ENCODE data around the gene EMP2. TPM values are rescaled to one million over a fixed set of nuclear protein-coding genes. Genes with fewer than 3 reads are reported as not detected.

The EMP2 gene
- polyA plus RNA-seq, 1 donor from 2014 or later: 0.14 TPM

DNA sequence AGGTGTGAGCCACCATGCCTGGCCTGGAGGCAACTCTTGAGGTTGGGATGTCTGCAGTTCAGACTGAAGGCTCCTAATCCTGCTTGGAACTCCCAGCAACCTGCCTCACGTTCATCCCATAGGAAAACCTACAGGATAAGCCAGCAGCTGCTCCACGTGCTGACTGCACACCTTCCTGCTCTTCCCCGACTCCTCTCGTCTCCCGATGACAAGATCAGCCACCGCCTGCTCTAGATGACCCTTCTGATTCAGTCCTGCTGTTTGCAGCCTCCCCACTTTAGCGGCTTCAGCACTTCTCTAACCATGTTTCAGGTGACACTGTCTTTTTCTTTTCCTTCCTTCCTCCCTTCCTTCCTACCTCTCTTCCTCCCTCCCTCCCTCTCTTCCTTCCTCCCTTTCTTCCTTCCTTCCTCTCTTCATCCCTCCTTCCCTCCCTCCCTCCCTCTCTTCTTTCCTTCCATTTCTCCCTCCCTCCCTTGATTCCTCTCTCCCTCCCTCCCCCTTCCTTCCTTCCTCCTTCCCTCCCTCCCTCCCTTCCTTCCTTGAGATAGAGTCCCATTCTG lies 61.8 kb downstream of the EMP2 start:
- no peak for TF ChIP-seq RAD21 (conservative IDR thresholded peaks at IDR 0.05)
- no peak for TF ChIP-seq EP300 (conservative IDR thresholded peaks at IDR 0.05; ENCODE audit: poor library complexity, severe bottlenecking)
- TF ChIP-seq, protein P1, sequence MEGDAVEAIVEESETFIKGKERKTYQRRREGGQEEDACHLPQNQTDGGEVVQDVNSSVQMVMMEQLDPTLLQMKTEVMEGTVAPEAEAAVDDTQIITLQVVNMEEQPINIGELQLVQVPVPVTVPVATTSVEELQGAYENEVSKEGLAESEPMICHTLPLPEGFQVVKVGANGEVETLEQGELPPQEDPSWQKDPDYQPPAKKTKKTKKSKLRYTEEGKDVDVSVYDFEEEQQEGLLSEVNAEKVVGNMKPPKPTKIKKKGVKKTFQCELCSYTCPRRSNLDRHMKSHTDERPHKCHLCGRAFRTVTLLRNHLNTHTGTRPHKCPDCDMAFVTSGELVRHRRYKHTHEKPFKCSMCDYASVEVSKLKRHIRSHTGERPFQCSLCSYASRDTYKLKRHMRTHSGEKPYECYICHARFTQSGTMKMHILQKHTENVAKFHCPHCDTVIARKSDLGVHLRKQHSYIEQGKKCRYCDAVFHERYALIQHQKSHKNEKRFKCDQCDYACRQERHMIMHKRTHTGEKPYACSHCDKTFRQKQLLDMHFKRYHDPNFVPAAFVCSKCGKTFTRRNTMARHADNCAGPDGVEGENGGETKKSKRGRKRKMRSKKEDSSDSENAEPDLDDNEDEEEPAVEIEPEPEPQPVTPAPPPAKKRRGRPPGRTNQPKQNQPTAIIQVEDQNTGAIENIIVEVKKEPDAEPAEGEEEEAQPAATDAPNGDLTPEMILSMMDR (IDR thresholded peaks at IDR 0.05; ENCODE audit: poor library complexity, severe bottlenecking): no peak
- TF ChIP-seq MXI1 (conservative IDR thresholded peaks at IDR 0.05; ENCODE audit: poor library complexity, severe bottlenecking): no peak
- TF ChIP-seq, protein P2, sequence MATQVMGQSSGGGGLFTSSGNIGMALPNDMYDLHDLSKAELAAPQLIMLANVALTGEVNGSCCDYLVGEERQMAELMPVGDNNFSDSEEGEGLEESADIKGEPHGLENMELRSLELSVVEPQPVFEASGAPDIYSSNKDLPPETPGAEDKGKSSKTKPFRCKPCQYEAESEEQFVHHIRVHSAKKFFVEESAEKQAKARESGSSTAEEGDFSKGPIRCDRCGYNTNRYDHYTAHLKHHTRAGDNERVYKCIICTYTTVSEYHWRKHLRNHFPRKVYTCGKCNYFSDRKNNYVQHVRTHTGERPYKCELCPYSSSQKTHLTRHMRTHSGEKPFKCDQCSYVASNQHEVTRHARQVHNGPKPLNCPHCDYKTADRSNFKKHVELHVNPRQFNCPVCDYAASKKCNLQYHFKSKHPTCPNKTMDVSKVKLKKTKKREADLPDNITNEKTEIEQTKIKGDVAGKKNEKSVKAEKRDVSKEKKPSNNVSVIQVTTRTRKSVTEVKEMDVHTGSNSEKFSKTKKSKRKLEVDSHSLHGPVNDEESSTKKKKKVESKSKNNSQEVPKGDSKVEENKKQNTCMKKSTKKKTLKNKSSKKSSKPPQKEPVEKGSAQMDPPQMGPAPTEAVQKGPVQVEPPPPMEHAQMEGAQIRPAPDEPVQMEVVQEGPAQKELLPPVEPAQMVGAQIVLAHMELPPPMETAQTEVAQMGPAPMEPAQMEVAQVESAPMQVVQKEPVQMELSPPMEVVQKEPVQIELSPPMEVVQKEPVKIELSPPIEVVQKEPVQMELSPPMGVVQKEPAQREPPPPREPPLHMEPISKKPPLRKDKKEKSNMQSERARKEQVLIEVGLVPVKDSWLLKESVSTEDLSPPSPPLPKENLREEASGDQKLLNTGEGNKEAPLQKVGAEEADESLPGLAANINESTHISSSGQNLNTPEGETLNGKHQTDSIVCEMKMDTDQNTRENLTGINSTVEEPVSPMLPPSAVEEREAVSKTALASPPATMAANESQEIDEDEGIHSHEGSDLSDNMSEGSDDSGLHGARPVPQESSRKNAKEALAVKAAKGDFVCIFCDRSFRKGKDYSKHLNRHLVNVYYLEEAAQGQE (IDR thresholded peaks at IDR 0.05; ENCODE audit: borderline replicate concordance): no peak
- no peak for TF ChIP-seq EZH2 (IDR thresholded peaks at IDR 0.05; ENCODE audit: borderline replicate concordance, insufficient read depth, low read length, poor library complexity, severe bottlenecking)
- no peaks in the 10 kb centered on the region for H3K79me2 ChIP-seq (replicated peaks; ENCODE audit: insufficient read depth, low read length)
- H2AFZ ChIP-seq (ENCODE audit: low read depth, low read length): no peak overlapping the region
- H3K27ac ChIP-seq (ENCODE audit: low read length): no peak overlapping the region
- H3K9ac ChIP-seq (ENCODE audit: low read length): no peak overlapping the region
- no peaks in the 10 kb centered on the region for H3K9me3 ChIP-seq (ENCODE audit: low read length)
- H3K9me2 ChIP-seq (ENCODE audit: insufficient read depth, low read length): no peaks in the 10 kb centered on the region
- H3F3A ChIP-seq (ENCODE audit: insufficient read depth, low read length, poor library complexity, severe bottlenecking): no peaks in the 10 kb centered on the region
- no peaks in the 10 kb centered on the region for H3K36me3 ChIP-seq (ENCODE audit: insufficient read depth, low read length)
- no peak overlapping the region for H3K4me3 ChIP-seq (ENCODE audit: low read length)
- H3K4me2 ChIP-seq (ENCODE audit: low read length): no peak overlapping the region
- no peaks in the 10 kb centered on the region for H4K20me1 ChIP-seq (ENCODE audit: insufficient read depth)
- no peaks in the 10 kb centered on the region for H3K27me3 ChIP-seq (ENCODE audit: insufficient read depth, low read depth, low read length)

DNA sequence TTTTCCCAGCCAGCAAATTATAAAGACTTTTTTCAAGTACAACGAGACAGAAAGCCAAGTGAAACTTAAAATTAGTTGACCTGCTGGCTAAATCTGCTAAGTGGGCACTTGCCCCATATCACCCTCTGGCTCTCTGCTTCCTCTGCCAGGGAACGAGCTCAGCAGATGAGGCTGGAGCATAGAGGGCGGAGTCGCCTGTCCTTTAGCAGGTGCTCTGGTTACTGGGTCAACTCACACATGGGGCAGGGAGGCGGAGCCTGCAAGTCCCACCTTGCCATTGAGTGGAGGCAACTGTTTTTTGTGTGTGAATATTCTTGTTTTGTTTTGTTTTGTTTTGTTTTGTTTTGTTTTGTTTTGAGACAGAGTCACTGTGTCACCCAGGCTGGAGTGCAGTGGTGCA lies 62.5 kb downstream of the EMP2 start:
- Histone ChIP-seq H4K20me1 (ENCODE audit: insufficient read depth) (no peaks in the 10 kb centered on the region), H3K4me2 (ENCODE audit: low read length) (no peak overlapping the region), H3K79me2 (replicated peaks; ENCODE audit: insufficient read depth, low read length) (no peaks in the 10 kb centered on the region), H3K36me3 (ENCODE audit: insufficient read depth, low read length) (no peaks in the 10 kb centered on the region), H3K27ac (ENCODE audit: low read length) (no peak overlapping the region), H3K27me3 (ENCODE audit: insufficient read depth, low read depth, low read length) (no peaks in the 10 kb centered on the region), H3F3A (ENCODE audit: insufficient read depth, low read length, poor library complexity, severe bottlenecking) (no peaks in the 10 kb centered on the region), H3K4me3 (ENCODE audit: low read length) (no peak overlapping the region), H3K9me2 (ENCODE audit: insufficient read depth, low read length) (no peaks in the 10 kb centered on the region), H3K9ac (ENCODE audit: low read length) (no peak overlapping the region), H2AFZ (ENCODE audit: low read depth, low read length) (no peak overlapping the region), H3K9me3 (ENCODE audit: low read length) (no peaks in the 10 kb centered on the region)
- TF ChIP-seq, protein P1 (IDR thresholded peaks at IDR 0.05; ENCODE audit: poor library complexity, severe bottlenecking): no peak
- TF ChIP-seq TAF1 (IDR thresholded peaks at IDR 0.05; ENCODE audit: low read depth): no peak
- no peak for TF ChIP-seq MXI1 (conservative IDR thresholded peaks at IDR 0.05; ENCODE audit: poor library complexity, severe bottlenecking)
- TF ChIP-seq, protein P2 (IDR thresholded peaks at IDR 0.05; ENCODE audit: borderline replicate concordance): no peak
- TF ChIP-seq EZH2 (IDR thresholded peaks at IDR 0.05; ENCODE audit: borderline replicate concordance, insufficient read depth, low read length, poor library complexity, severe bottlenecking): no peak
- TF ChIP-seq EP300 (conservative IDR thresholded peaks at IDR 0.05; ENCODE audit: poor library complexity, severe bottlenecking): no peak

Measured in neural cell (in vitro differentiated cells).